MM.1S (cell line): Measurements from ENCODE around the gene TOX2.

Experiments used
- DNase-seq: peaks from one replicate; pipeline ENCODE4 v3.0.0-alpha.2; 2015
- H2AFZ ChIP-seq: fragments of 300-600 bp; sonication (generic); 2 replicates; pipeline ENCODE4 v1.6.0; 2016; ENCODE audit warnings: antibody characterized with exemption, low read length
- H3F3A ChIP-seq: fragments of 300-600 bp; sonication (generic); 2 replicates; pipeline ENCODE4 v1.6.1; 2016; ENCODE audit warnings: mild to moderate bottlenecking, antibody characterized with exemption, low read length, moderate library complexity, mixed read lengths; ENCODE audit not compliant: insufficient read depth
- H3K27ac ChIP-seq: fragments of 300-600 bp; sonication (generic); 2 replicates; pipeline ENCODE4 v1.5.1; 2016; ENCODE audit warnings: mild to moderate bottlenecking, low read length
- H3K27me3 ChIP-seq: fragments of 300-600 bp; sonication (generic); replicated peaks from 2 replicates; pipeline ENCODE4 v1.6.0; 2016; ENCODE audit warnings: low read length; ENCODE audit not compliant: insufficient read depth
- H3K36me3 ChIP-seq: fragments of 300-600 bp; sonication (generic); replicated peaks from 2 replicates; pipeline ENCODE4 v1.6.1; 2016; ENCODE audit warnings: mild to moderate bottlenecking, low read length, mixed read lengths; ENCODE audit not compliant: insufficient read depth
- H3K4me1 ChIP-seq: fragments of 300-600 bp; sonication (generic); 2 replicates; pipeline ENCODE4 v1.6.1; 2016; ENCODE audit warnings: low read length, mixed read lengths
- H3K4me2 ChIP-seq: fragments of 300-600 bp; sonication (generic); 2 replicates; pipeline ENCODE4 v1.6.0; 2016; ENCODE audit warnings: low read depth, low read length
- H3K4me3 ChIP-seq: fragments of 300-600 bp; sonication (generic); 2 replicates; pipeline ENCODE4 v1.5.1; 2016; ENCODE audit warnings: low read length, mixed read lengths
- H3K79me2 ChIP-seq: fragments of 300-600 bp; sonication (generic); 2 replicates; pipeline ENCODE4 v1.6.1; 2016; ENCODE audit warnings: mixed run types, low read length, mixed read lengths
- H3K9ac ChIP-seq: fragments of 300-600 bp; sonication (generic); 2 replicates; pipeline ENCODE4 v1.6.1; 2016; ENCODE audit warnings: low read length, mixed read lengths
- H3K9me2 ChIP-seq: fragments of 300-600 bp; sonication (generic); replicated peaks from 2 replicates; pipeline ENCODE4 v1.6.1; 2016; ENCODE audit warnings: mild to moderate bottlenecking, low read length, mixed read lengths; ENCODE audit not compliant: insufficient read depth
- H3K9me3 ChIP-seq: fragments of 300-600 bp; sonication (generic); replicated peaks from 2 replicates; pipeline ENCODE4 v1.6.1; 2016; ENCODE audit warnings: mild to moderate bottlenecking, low read length, mixed read lengths; ENCODE audit not compliant: insufficient read depth
- H4K20me1 ChIP-seq: fragments of 300-600 bp; sonication (generic); 2 replicates; pipeline ENCODE4 v1.6.1; 2016; ENCODE audit warnings: mild to moderate bottlenecking, low read length, moderate library complexity, mixed read lengths; ENCODE audit not compliant: insufficient read depth
- CTCF ChIP-seq: fragments of 300-600 bp; sonication (generic); IDR thresholded peaks from 2 replicates; pipeline ENCODE4 v1.5.1; 2016; ENCODE audit warnings: antibody characterized with exemption, low read length, mixed read lengths
- EZH2 ChIP-seq: fragments of 300-600 bp; sonication (generic); optimal IDR thresholded peaks from 2 replicates; pipeline ENCODE3; 2017; ENCODE audit warnings: low read depth, mild to moderate bottlenecking, antibody characterized with exemption, low read length, mixed read lengths
- EZH2phosphoT487 ChIP-seq: fragments of 300-600 bp; sonication (generic); IDR thresholded peaks from 2 replicates; pipeline ENCODE4 v1.6.1; 2018; ENCODE audit warnings: antibody characterized with exemption, low read length

The TOX2 gene

GRCh38 chr20:44068316-44069201 lies 153.9 kb downstream of the TOX2 start:
- Histone ChIP-seq H4K20me1 (no peaks in the 10 kb centered on the region), H3K79me2 (0 out of 2 replicates have a peak, but pooled peaks cover 3% of the 10 kb centered on the region), H3K4me3 (peak overlapping the region; percentile 64), H3K9me3 (no peaks in the 10 kb centered on the region), H3K4me1 (peaks cover 42% of the 10 kb centered on the region), H3K36me3 (no peaks in the 10 kb centered on the region), H3K9ac (peak overlapping the region; percentile 100), H3K9me2 (no peaks in the 10 kb centered on the region), H3K27me3 (no peaks in the 10 kb centered on the region), H3K4me2 (peak overlapping the region; percentile 100), H3F3A (peaks cover 34% of the 10 kb centered on the region), H3K27ac (peak overlapping the region; percentile 99), H2AFZ (no peak overlapping the region)
- peak; percentile 18 for DNase-seq
- TF ChIP-seq CTCF (peak; percentile 29), EZH2 (no peak)

GRCh38 chr20:44069203-44070011 lies 154.8 kb downstream of the TOX2 start:
- DNase-seq = peak; percentile 97
- H3K27ac ChIP-seq = peak overlapping the region; percentile 99
- H2AFZ ChIP-seq = no peak overlapping the region

More at GRCh38 chr20:44069203-44070011, 154.8 kb downstream of the TOX2 start:
- Histone ChIP-seq H3K36me3 (no peaks in the 10 kb centered on the region), H3K9ac (peak overlapping the region; percentile 100), H3F3A (peaks cover 34% of the 10 kb centered on the region), H3K4me3 (peak overlapping the region; percentile 64), H3K27me3 (no peaks in the 10 kb centered on the region), H4K20me1 (no peaks in the 10 kb centered on the region), H3K4me1 (peaks cover 42% of the 10 kb centered on the region), H3K9me3 (no peaks in the 10 kb centered on the region), H3K4me2 (peak overlapping the region; percentile 100), H3K9me2 (no peaks in the 10 kb centered on the region), H3K79me2 (0 out of 2 replicates have a peak, but pooled peaks cover 3% of the 10 kb centered on the region)
- TF ChIP-seq CTCF (no peak), EZH2 (no peak), EZH2phosphoT487 (no peak)
